ENCODE measurements around the gene AOPEP.

- no peak for TF ChIP-seq CTCF (IDR thresholded peaks at IDR 0.05)
- no peak for TF ChIP-seq EP300 (IDR thresholded peaks at IDR 0.05)
- no peak for TF ChIP-seq POLR2AphosphoS5 (IDR thresholded peaks at IDR 0.05)
These were observed 191.7 kb downstream of the AOPEP start for GRCh38 chr9:94918038-94918753.

Data from upper lobe of left lung (tissue), 4 donors.